Activated T-cell treated with anti-CD3 and anti-CD28 coated beads for 1 hour (primary cell): Measurements from ENCODE around the gene CCDC92B.
"Not testable (repeated sequence)": the region's sequence is repeated elsewhere in the genome, so short reads cannot be mapped to it uniquely, and the experiment has no call there.

ENCODE experiments used
- DNase-seq: peaks from one replicate; pipeline ENCODE4 v3.0.0-alpha.2; 2020; ENCODE audit warnings: low read depth

The CCDC92B gene

GRCh38 chr17:2689411-2690164 is 59.9 kb downstream of the CCDC92B start:
- no peak for DNase-seq

GRCh38 chr17:2688351-2689342 is 60.8 kb downstream of the CCDC92B start:
- DNase-seq = no peak

- no peak for DNase-seq
Measured at GRCh38 chr17:2687074-2687418, 62.4 kb downstream of the CCDC92B start.

GRCh38 chr17:2685696-2686095 is 63.8 kb downstream of the CCDC92B start:
- DNase-seq = no peak

- no peak for DNase-seq
Measured at GRCh38 chr17:2684549-2684948, 64.9 kb downstream of the CCDC92B start.

GRCh38 chr17:2683912-2684311 is 65.5 kb downstream of the CCDC92B start:
- no peak for DNase-seq

GRCh38 chr17:2682176-2682938 is 67.1 kb downstream of the CCDC92B start:
- no peak for DNase-seq

- DNase-seq = no peak
Measured at GRCh38 chr17:2681650-2682049, 67.8 kb downstream of the CCDC92B start.

- DNase-seq = no peak
Measured at GRCh38 chr17:2680961-2681360, 68.5 kb downstream of the CCDC92B start.

GRCh38 chr17:2679247-2679646 is 70.2 kb downstream of the CCDC92B start:
- DNase-seq = not testable (repeated sequence)
